B cell (primary cell): ENCODE results near the gene PPP1R7.

Experiments
- EZH2 ChIP-seq: IDR thresholded peaks from 2 replicates; pipeline ENCODE4 v1.6.1; 2012; ENCODE audit warnings: borderline replicate concordance, low read depth, mild to moderate bottlenecking, moderate library complexity, low read length; ENCODE audit not compliant: insufficient read depth, poor library complexity, severe bottlenecking
- TF ChIP-seq, protein P1 (sequence below): fragments of 200-600 bp; IDR thresholded peaks from one replicate; pipeline ENCODE4 v1.8.0; 2022; ENCODE audit warnings: antibody characterized with exemption, mild to moderate bottlenecking

GRCh38 chr2:241184901-241185300 is 34.6 kb downstream of the PPP1R7 start:
- TF ChIP-seq, protein P1, sequence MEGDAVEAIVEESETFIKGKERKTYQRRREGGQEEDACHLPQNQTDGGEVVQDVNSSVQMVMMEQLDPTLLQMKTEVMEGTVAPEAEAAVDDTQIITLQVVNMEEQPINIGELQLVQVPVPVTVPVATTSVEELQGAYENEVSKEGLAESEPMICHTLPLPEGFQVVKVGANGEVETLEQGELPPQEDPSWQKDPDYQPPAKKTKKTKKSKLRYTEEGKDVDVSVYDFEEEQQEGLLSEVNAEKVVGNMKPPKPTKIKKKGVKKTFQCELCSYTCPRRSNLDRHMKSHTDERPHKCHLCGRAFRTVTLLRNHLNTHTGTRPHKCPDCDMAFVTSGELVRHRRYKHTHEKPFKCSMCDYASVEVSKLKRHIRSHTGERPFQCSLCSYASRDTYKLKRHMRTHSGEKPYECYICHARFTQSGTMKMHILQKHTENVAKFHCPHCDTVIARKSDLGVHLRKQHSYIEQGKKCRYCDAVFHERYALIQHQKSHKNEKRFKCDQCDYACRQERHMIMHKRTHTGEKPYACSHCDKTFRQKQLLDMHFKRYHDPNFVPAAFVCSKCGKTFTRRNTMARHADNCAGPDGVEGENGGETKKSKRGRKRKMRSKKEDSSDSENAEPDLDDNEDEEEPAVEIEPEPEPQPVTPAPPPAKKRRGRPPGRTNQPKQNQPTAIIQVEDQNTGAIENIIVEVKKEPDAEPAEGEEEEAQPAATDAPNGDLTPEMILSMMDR = no peak
- no peak for TF ChIP-seq EZH2
